GM12873 (cell line): Measurements from ENCODE around the gene SEC24D.

ENCODE experiments used
- TF ChIP-seq, protein P1 (sequence below): IDR thresholded peaks from 2 replicates; pipeline ENCODE4 v1.5.1; 2012; ENCODE audit warnings: low read depth, mild to moderate bottlenecking, moderate library complexity, low read length, control low read depth; ENCODE audit not compliant: insufficient read depth; ENCODE audit errors: missing control alignments

The SEC24D gene

DNA sequence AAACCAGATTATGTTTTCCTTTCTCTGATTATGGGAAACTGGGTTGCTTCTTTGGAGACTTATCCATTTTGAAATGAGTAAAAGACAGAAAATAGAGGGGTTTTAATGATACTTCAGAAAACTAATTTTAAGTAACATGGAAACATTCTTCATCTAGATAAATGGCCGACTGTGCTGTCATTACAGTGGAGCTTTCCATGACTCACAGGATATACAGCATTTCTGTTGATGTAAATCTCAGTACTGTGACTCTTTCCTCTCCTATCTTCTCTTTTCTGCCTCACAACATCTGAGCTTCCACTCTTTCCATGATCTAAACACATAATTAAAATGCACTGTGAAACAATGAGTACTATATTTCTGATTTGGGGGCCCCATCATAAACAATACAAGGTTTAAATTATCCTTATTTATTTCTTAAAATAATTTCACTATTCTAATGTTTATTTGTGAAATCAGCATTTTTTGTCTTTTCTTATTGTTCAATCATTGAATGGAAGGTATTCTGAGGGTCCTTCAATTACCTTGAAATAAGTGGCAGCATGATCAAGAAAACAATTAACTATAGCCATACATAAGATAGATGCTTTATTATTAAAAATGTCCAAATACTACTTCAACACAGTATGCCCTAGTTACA lies 19.3 kb downstream of the SEC24D start:
- TF ChIP-seq, protein P1, sequence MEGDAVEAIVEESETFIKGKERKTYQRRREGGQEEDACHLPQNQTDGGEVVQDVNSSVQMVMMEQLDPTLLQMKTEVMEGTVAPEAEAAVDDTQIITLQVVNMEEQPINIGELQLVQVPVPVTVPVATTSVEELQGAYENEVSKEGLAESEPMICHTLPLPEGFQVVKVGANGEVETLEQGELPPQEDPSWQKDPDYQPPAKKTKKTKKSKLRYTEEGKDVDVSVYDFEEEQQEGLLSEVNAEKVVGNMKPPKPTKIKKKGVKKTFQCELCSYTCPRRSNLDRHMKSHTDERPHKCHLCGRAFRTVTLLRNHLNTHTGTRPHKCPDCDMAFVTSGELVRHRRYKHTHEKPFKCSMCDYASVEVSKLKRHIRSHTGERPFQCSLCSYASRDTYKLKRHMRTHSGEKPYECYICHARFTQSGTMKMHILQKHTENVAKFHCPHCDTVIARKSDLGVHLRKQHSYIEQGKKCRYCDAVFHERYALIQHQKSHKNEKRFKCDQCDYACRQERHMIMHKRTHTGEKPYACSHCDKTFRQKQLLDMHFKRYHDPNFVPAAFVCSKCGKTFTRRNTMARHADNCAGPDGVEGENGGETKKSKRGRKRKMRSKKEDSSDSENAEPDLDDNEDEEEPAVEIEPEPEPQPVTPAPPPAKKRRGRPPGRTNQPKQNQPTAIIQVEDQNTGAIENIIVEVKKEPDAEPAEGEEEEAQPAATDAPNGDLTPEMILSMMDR: no peak

DNA sequence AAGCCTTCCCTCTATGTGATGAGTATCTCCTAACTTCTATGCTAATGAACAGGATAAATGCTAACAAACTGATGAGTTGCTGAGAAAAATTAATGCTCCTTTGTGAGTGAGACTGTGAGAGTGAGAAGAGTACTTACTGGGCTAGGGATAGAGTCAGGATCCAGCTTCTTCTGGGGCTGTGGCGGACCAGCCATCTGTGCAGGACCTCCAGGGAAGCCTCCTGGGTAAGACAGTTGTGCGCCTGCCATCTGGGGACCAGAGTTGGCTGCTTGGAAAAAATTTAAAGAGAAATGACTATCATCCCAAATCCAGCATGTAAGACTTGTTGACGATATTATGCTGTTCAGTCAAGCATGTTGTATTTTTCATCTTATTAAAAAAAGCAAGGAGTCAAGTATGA lies 21.0 kb downstream of the SEC24D start:
- TF ChIP-seq, protein P1: no peak

DNA sequence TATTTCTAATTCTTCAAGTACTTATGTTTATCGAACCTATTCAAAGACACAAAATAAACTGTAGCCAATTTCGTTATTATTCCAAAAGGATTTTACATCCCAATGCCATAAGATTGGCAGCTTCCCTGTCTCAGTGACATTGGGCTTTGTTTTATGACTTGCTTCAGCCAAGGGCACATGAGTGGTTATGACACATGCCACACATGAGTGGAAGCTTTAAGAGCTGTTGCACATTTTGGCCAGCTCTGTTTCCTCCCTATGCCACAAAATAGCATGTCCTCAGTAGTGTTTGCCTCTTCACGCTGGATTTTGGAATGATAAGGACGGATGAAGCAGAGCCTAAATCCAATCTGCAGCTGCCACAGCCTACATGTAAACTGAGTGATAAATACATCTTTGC lies 21.9 kb downstream of the SEC24D start:
- TF ChIP-seq, protein P1: no peak

DNA sequence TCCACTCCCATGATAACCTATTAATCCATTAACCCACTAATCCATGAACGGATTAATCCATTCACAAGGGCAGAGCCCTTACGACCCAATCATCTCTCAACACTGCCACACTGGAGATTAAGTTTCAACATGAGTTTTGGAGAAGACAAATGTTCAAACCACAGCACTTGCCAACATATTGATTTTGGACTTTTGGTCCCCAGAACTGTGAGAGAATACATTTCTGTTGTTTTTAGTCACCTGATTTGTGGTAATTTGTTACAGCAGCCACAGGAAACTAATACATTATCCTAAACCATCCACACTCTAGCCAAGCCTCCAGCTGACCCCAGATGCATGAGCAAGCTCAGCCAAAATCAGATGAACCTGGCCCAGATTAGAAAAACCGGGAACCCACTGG lies 22.4 kb downstream of the SEC24D start:
- TF ChIP-seq, protein P1: no peak

DNA sequence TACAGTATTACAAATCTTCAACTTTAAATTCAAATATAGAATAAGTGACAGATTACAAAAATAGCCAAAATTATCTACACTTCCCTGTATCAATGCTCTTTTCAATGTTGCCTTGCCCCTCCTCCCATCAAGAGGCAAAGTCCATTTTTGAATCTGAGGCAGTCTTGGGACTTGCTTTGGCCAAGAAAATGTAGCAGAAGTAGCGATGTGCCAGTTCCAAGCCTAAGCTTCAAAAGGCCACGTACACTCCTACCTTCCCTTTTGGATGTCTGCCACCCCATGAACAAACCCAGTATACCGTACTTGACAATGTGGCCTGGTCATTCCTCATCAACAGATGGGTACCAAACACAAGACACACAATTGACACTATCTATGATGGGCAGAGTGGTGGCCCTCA lies 24.1 kb downstream of the SEC24D start:
- TF ChIP-seq, protein P1: no peak

DNA sequence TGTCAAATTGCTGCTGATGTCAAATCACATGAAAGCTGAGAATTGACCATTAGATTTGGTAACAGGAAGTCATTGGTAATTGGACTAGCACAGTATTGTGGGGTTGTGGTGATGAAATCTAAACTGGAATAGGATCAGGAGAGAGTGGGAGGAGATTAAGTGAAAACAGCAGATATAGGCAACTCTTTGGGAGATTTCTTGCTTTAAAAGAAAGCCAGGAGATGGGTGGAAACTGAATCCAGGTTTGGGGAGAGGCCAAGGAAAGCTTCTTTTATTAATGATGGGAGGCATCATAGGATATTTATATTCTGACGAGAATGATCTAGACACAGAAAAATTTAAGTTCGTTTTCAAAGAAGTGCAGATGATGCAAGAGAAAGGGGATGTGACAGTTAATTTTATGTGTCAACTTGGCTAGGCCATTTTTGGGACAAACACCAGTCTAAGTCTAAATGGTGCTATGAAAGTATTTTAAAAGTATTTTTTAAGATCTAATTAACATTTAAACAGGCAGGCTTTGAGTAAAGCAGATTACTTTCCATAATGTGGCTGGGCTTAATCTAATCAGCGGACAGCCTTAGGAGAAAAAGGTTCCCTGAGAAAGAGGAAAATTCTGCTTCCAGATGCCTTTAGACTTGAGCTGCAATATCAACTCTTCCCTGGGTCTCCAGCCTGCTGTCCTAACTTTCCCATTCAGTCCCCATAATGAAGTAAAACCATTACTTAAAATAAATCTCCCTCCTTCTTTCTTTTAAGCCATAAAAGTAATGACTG lies 24.7 kb downstream of the SEC24D start:
- TF ChIP-seq, protein P1: no peak

DNA sequence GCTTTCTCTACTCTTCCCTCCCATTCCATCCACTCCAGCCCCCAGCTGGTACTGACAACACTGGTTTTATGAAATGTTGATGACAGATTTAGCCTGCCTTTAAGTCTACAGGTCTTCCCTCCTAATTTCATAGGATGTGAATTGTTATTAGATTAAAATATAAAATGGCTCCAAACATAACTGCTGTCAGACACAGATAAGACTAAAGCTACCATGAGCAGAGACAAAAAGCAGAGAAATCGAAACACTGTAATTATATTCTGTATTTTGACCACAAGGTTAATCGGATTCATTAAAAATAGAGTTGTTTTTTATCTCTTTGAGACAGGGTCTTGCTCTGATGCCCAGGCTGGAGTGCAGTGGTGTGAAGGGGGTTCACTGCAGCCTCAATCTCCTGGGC lies 28.3 kb downstream of the SEC24D start:
- TF ChIP-seq, protein P1: no peak
